NOMO-1 treated with dmso at 0.1 percent for 144 hours (cell line): ENCODE results near the gene FGF9.

Experiments used
- DNase-seq: peaks from one replicate; lab custom pipeline; 2025; ENCODE audit not compliant: unreplicated experiment; lab: John Stamatoyannopoulos, UW

The FGF9 gene

GRCh38 chr13:21703846-21704245 lies 33.0 kb downstream of the FGF9 start:
- DNase-seq, result no peak

DNA sequence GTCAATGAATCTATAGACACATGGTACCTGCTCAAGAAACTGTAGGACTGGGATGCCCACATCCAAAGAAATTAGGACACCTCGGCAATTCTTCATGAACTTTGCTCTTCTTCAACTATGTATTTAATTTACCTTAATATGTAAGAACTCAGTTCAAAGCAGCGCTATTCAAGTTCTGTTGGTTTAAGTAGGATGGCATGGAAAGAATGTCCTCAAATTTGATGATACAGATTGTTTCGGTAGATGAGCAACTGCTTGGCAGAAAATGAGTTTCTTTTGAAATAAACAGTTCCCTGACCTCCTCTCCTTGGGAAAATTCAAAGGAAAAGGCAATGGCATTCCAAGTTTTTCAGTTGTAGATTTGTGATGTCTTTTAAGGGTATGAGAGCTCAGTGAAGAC lies 36.7 kb downstream of the FGF9 start:
- DNase-seq, result no peak

GRCh38 chr13:21709697-21710096 lies 38.8 kb downstream of the FGF9 start:
- no peak for DNase-seq

- no peak for DNase-seq
These were observed 39.3 kb downstream of the FGF9 start for GRCh38 chr13:21710163-21710562.

DNA sequence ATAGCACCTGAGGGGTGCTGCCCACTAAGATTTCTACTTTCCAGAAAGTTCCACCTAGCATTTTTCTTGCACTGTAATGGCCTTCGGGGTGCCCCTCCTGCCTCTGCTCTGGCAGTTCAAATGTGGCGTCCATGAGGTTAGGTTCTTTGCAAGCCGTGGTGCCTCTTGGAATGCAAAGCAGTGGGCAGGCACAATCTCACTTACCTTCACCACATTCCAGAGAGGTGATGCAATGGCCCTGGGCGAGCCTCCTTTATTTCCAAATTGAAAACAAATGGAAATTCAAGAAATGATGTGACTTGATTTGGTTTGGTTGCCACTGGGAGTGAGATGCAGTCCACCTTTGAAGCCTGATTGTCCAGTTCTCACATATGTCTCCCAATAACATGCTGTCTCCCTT lies 46.9 kb downstream of the FGF9 start:
- no peak for DNase-seq

DNA sequence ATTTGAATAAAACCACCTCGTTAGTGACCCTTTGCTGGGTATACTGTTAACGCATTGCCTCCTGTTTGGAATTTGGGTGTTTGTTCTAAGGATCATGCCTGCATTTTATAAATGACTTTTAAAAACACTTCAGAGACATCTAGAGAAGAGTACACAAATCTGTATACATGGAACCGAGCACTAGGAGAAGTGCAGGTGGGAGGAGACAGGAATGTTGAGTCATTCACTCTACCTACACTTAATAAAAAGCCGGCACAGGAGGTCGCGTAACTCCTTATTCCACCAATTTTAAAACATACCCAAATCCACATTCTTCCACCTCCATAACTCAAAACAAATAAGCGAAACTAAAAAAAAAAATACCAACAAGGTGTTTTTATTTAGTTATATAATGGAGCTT lies 48.6 kb downstream of the FGF9 start:
- no peak for DNase-seq

DNA sequence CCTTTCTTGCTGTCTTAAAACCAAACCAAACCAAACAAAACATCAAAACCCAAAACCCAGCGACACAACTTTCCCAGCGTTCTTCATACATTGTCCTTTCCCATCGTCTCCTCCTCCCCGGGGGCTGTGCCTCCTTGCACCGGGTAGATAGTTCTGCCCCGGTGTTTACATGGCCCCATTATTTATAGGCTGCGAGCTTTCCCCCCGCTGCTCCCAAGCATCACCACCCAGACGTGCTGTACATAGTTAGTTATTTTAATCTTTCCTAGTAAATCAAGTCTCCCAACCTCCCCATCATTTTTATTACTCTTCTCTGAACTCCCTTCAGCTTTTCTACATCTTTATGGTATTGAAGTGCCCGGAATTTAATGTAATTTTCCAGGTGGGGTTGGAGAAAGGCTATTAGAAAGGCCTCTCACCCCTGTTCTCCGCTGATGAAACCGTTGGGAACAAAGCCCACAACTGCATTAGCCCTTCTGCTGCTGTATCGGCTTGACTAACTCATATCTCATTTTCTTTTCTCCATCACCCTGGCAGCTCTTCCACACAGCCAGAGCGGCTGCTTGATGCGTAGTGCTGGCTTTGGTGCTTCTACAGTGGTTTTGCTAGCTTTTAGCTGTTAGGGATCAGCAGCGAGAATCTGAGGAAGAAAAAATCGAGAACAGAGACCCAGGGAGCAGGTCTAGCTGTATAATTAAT lies 53.1 kb downstream of the FGF9 start:
- DNase-seq, result no peak

DNA sequence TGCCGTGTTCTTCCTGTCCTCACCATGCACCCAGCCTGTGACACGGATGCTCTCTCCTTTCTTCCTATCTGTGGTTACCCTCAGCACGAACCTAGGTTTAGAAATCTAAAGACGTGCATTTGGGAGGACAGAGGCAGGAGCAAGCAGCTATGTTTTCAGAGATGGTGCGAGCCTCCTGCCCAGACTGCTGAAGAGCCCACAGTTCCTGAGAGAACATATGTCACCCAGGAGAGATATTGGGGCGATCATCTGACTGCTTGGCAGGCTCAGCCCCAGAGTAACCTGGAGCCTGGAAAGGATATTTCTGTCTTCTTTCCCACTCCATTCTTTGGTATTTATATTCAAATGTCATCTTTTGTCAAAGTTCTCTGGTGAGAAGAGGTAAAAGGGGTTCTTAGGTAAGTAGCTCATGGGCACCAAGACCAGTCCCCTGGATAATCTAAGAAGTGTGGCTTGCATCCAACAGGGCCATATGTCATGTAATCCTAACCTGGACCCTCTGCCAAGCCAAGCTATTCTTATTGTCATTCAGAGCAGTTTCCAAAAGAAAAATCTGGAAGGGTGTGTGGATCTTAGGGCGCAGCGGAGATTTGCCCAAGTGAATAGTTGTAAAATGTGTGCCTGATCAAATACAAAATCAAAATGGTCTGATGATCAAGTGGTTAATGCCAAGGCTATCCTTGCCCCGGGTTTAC lies 59.5 kb downstream of the FGF9 start:
- DNase-seq, result peak; percentile 18

DNA sequence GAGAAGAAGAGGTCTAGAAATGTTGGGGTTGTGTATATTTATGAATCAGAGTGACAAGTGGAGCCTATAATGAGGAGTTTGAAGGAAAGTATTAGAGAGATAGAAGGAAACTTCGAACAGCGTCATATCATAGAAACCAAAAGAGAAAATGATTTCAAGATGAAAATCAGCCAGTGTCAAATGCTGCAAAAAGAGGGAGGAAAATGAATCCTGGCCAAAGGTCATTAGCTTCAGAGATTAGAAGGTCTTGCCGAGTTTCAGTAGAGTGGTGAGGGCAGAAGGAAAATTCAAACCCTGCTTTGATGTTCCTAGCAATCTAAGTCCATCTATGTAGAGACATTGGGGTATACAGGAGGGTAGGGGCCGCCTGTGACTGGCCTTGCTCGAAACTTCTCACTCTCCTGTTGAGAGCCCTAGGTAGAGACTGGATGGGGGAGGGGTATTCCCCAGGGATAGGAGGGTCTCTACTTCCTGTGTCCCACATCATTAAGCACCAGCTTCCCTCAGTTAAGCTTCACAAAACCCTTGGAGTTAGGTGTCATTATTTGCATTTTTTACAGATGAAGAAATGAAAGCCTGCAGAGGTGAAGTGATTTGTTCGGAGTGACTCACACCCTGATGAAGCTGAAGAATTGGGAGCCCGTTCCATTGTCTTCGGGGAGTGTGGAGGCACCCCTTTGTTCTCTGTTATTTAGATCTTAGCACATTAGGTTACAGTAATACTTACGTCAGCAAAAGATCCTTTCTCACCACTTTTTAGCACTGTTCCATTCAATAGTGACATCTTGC lies 62.8 kb downstream of the FGF9 start:
- no peak for DNase-seq

- no peak for DNase-seq
These were observed 64.1 kb downstream of the FGF9 start for GRCh38 chr13:21734961-21735360.

- no peak for DNase-seq
These were observed 65.0 kb downstream of the FGF9 start for GRCh38 chr13:21735701-21736401.

GRCh38 chr13:21736926-21737325 lies 66.1 kb downstream of the FGF9 start:
- DNase-seq, result no peak

DNA sequence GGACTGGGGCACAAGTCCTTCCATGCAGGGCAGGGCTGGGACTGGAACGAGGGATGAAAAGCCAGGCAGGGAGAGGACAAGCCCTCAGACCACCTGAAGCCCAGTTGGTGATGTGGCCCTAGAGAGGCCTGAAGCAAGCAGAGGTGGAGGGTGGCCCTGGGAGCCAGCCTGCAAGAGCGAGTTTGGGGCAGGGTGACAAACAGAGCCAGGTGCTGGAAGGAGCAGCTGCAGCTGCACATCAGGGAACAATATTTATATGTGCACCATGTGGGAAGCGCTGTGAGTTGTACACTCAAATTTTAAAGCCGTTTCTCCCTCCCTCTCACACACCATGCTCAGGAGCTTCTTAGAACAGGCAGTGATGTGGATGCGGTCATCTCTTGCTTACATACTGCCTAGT lies 67.8 kb downstream of the FGF9 start:
- no peak for DNase-seq

DNA sequence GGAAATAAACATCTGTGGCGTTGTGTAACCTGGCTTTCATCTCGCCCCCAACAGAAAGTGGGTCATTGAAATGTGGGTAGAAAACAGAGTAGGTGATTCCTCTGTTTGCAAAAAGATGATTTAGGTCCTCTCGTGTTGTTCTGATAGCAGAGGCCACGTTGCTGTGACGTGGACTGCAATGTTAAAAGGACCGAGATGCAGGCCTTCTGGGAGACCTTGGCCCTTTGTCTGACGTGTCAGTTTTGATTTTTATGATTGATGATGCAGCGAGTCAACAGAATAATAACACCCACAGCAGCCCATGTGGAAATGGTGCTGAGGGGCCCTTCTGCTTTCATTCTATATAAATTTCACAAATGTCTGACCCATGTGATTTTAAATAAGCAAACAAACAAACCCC lies 68.9 kb downstream of the FGF9 start:
- no peak for DNase-seq

- no peak for DNase-seq
These were observed 70.6 kb downstream of the FGF9 start for GRCh38 chr13:21741396-21741979.

- DNase-seq, result no peak
These were observed 71.2 kb downstream of the FGF9 start for GRCh38 chr13:21742096-21742495.

- DNase-seq, result no peak
These were observed 73.3 kb downstream of the FGF9 start for GRCh38 chr13:21744149-21744548.

- DNase-seq, result no peak
These were observed 74.4 kb downstream of the FGF9 start for GRCh38 chr13:21745307-21745706.

DNA sequence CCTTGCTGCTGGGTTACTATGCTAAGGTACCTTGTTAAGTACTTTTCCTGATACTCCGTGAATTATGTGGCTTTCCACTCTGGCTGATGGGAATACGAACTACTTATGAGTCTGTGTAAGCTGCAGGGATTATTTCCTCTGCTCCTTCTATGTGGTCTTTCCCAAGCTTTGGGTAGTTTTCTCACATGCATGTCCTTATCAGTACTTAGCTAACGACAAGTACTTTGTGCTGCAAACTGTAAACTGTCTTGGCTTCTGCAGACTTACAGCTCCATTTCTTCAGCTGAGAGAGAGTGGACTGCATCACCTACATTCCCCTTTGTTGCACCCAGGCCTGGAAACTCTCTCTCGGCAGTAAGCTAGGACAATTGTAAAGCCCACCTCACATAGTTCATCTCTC lies 76.6 kb downstream of the FGF9 start:
- DNase-seq, result no peak

GRCh38 chr13:21748166-21748565 lies 77.3 kb downstream of the FGF9 start:
- no peak for DNase-seq

GRCh38 chr13:21749410-21749809 lies 78.5 kb downstream of the FGF9 start:
- DNase-seq, result no peak
